CD14-positive monocyte (primary cell): Measurements from ENCODE around the gene TANC1. TPM values are rescaled to one million over a fixed set of nuclear protein-coding genes. Genes with fewer than 3 reads are reported as not detected.

ENCODE experiments used
- DNase-seq, 3 donors: peaks; one replicate each; pipeline ENCODE4 v3.0.0-alpha.2; 2011 to 2022
- H2AFZ ChIP-seq: 2 replicates; pipeline ENCODE4 v1.6.0; 2012; ENCODE audit warnings: mild to moderate bottlenecking, low read depth, low read length, inconsistent platforms; ENCODE audit not compliant: insufficient read depth, poor library complexity, severe bottlenecking
- H3K27ac ChIP-seq, 2 donors: 1 replicate in 1 of 2; 2 replicates in 1 of 2; pipeline ENCODE4 v1.5.1; 2012 to 2013; ENCODE audit warnings: low read length in 2 of 2, control low read depth in 1 of 2, inconsistent platforms in 1 of 2, low read depth in 1 of 2, mild to moderate bottlenecking in 1 of 2
- H3K27me3 ChIP-seq, 2 donors: one replicate each; pipeline versions ENCODE4 v1.6.0 to v1.6.1; 2011 to 2013; ENCODE audit warnings: low read length in 2 of 2; ENCODE audit not compliant: control insufficient read depth in 2 of 2, insufficient read depth in 2 of 2
- H3K36me3 ChIP-seq, 2 donors: replicated peaks in 1 of 2; 1 replicate in 1 of 2; 2 replicates in 1 of 2; pipeline versions ENCODE4 v1.5.1 to v1.6.1; 2012 to 2013; ENCODE audit warnings: low read length in 2 of 2, control low read depth in 1 of 2, inconsistent platforms in 1 of 2, mild to moderate bottlenecking in 1 of 2; ENCODE audit not compliant: insufficient read depth in 2 of 2, control insufficient read depth in 1 of 2
- H3K4me1 ChIP-seq, 2 donors: 1 replicate in 1 of 2; 2 replicates in 1 of 2; pipeline versions ENCODE4 v1.5.1 to v1.6.1; 2012 to 2013; ENCODE audit warnings: low read length in 2 of 2, control low read depth in 1 of 2, inconsistent platforms in 1 of 2, mild to moderate bottlenecking in 1 of 2, moderate library complexity in 1 of 2; ENCODE audit not compliant: insufficient read depth in 2 of 2, control insufficient read depth in 1 of 2
- H3K4me2 ChIP-seq: replicated peaks from 2 replicates; pipeline ENCODE3; 2012; ENCODE audit warnings: low read length, moderate library complexity, mild to moderate bottlenecking; ENCODE audit not compliant: poor library complexity, severe bottlenecking; ENCODE audit errors: extremely low read depth
- H3K4me3 ChIP-seq, 3 experiments: fragments of 200-600 bp in 1 of 3; sonication (generic) in 1 of 3; replicated peaks in 1 of 3; 1 replicate in 2 of 3; 2 replicates in 1 of 3; pipeline ENCODE4 v1.5.1; 2011 to 2013; ENCODE audit warnings: low read length in 3 of 3, mild to moderate bottlenecking in 3 of 3, control low read depth in 2 of 3, low read depth in 2 of 3, inconsistent platforms in 1 of 3, moderate library complexity in 1 of 3
- H3K79me2 ChIP-seq: 2 replicates; pipeline ENCODE4 v1.6.0; 2012; ENCODE audit warnings: mild to moderate bottlenecking, control low read depth, inconsistent platforms, low read length, moderate library complexity; ENCODE audit not compliant: insufficient read depth
- H3K9ac ChIP-seq: 2 replicates; pipeline ENCODE4 v1.6.0; 2017; ENCODE audit warnings: low read length, mild to moderate bottlenecking; ENCODE audit not compliant: insufficient read depth, poor library complexity, severe bottlenecking
- H3K9me3 ChIP-seq, 2 donors: replicated peaks in 1 of 2; 1 replicate in 1 of 2; 2 replicates in 1 of 2; pipeline versions ENCODE4 v1.5.1 to v1.6.1; 2012 to 2013; ENCODE audit warnings: low read length in 2 of 2, control low read depth in 1 of 2; ENCODE audit not compliant: control insufficient read depth in 1 of 2, insufficient read depth in 1 of 2
- H4K20me1 ChIP-seq: 2 replicates; pipeline ENCODE4 v1.6.0; 2012; ENCODE audit warnings: mild to moderate bottlenecking, low read length, control low read depth, moderate library complexity; ENCODE audit not compliant: insufficient read depth
- H3K27ac Mint-ChIP-seq, 7 donors: one replicate each; pipeline ENCODE4 v1.8.0; 2020; ENCODE audit warnings: mild to moderate bottlenecking in 7 of 7, mixed read lengths in 7 of 7, moderate library complexity in 6 of 7, inconsistent platforms in 2 of 7
- H3K27me3 Mint-ChIP-seq, 3 donors: one replicate each; pipeline ENCODE4 v1.8.0; 2021 to 2022; ENCODE audit warnings: low read depth in 3 of 3, mild to moderate bottlenecking in 3 of 3, mixed read lengths in 3 of 3, moderate library complexity in 3 of 3, inconsistent platforms in 1 of 3
- H3K36me3 Mint-ChIP-seq, 2 donors: one replicate each; pipeline ENCODE4 v1.8.0; 2020; ENCODE audit warnings: mixed read lengths in 2 of 2, inconsistent platforms in 1 of 2, mild to moderate bottlenecking in 1 of 2
- H3K4me1 Mint-ChIP-seq: one replicate; pipeline ENCODE4 v1.8.0; 2020; ENCODE audit warnings: mild to moderate bottlenecking, mixed read lengths
- H3K4me3 Mint-ChIP-seq, 2 donors: one replicate each; pipeline ENCODE4 v1.8.0; 2020; ENCODE audit warnings: mild to moderate bottlenecking in 2 of 2, mixed read lengths in 2 of 2, moderate library complexity in 1 of 2
- H3K9me3 Mint-ChIP-seq, 7 donors: one replicate each; pipeline ENCODE4 v1.8.0; 2020 to 2022; ENCODE audit warnings: mixed read lengths in 7 of 7, mild to moderate bottlenecking in 6 of 7, moderate library complexity in 6 of 7, inconsistent platforms in 2 of 7
- WGBS: methylation state at CpG from one replicate; pipeline ENCODE4 v1.1.5; 2013; ENCODE audit warnings: missing lambda C conversion rate; ENCODE audit not compliant: insufficient coverage; 5-methylcytosine and 5-hydroxymethylcytosine counted together
- intact Hi-C, 2 donors: fragments of 100-400 bp; cut with micrococcal nuclease; formaldehyde crosslinking; loops; one replicate each; pipeline versions ENCODE4 v1.15.0 to v1.15.1; 2023
- polyA plus RNA-seq, 3 donors: library from polyadenylated mRNA; depleted of rRNA in 1 of 3; unstranded in 2 of 3; stranded (reverse) in 1 of 3; fragments of 300-500 nt in 2 of 3; fragments of >200 nt in 1 of 3; fragmentation: Illumina TruSeq in 2 of 3; gene quantifications; 1 replicate in 2 of 3; 2 replicates in 1 of 3; pipeline ENCODE4 v1.2.3, GENCODE V29; 2012 to 2021
- TF ChIP-seq, protein P1 (sequence below): fragments of 200-600 bp; IDR thresholded peaks from one replicate; pipeline ENCODE4 v1.8.0; 2022; ENCODE audit warnings: antibody characterized with exemption, mild to moderate bottlenecking

The TANC1 gene
- polyA plus RNA-seq, 3 donors, result 0.04 TPM; not detected in 2

GRCh38 chr2:159075727-159076126, 107.3 kb downstream of the TANC1 start:
- H3K27me3 Mint-ChIP-seq, result no peaks in the 10 kb centered on the region
- DNase-seq, result no peak
- H3K4me3 Mint-ChIP-seq, result no peak overlapping the region
- Histone ChIP-seq H3K9ac (no peak overlapping the region), H3K4me1 (no peaks in the 10 kb centered on the region), H3K27ac (no peak overlapping the region), H3K27me3 (no peaks in the 10 kb centered on the region), H2AFZ (no peak overlapping the region), H3K9me3 (peaks cover 0 to 3% of the 10 kb centered on the region in 2 donors), H3K36me3 (no peaks in the 10 kb centered on the region), H3K4me2 (no peak overlapping the region), H4K20me1 (no peaks in the 10 kb centered on the region), H3K79me2 (no peaks in the 10 kb centered on the region), H3K4me3 (no peak overlapping the region)
- intact Hi-C loops, result no loop called here
- TF ChIP-seq, protein P1, sequence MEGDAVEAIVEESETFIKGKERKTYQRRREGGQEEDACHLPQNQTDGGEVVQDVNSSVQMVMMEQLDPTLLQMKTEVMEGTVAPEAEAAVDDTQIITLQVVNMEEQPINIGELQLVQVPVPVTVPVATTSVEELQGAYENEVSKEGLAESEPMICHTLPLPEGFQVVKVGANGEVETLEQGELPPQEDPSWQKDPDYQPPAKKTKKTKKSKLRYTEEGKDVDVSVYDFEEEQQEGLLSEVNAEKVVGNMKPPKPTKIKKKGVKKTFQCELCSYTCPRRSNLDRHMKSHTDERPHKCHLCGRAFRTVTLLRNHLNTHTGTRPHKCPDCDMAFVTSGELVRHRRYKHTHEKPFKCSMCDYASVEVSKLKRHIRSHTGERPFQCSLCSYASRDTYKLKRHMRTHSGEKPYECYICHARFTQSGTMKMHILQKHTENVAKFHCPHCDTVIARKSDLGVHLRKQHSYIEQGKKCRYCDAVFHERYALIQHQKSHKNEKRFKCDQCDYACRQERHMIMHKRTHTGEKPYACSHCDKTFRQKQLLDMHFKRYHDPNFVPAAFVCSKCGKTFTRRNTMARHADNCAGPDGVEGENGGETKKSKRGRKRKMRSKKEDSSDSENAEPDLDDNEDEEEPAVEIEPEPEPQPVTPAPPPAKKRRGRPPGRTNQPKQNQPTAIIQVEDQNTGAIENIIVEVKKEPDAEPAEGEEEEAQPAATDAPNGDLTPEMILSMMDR, result no peak
- H3K4me1 Mint-ChIP-seq, result no peaks in the 10 kb centered on the region
- no CpG with 5 or more reads among the region's 1 CpG for WGBS
- no peaks in the 10 kb centered on the region for H3K36me3 Mint-ChIP-seq
- peaks cover 0 to 9% (median 3%) of the 10 kb centered on the region in 7 donors for H3K9me3 Mint-ChIP-seq
- no peak overlapping the region for H3K27ac Mint-ChIP-seq

GRCh38 chr2:159076241-159076640, 107.8 kb downstream of the TANC1 start:
- peaks cover 0 to 3% of the 10 kb centered on the region in 2 donors for H3K9me3 ChIP-seq
- peaks cover 0 to 9% (median 3%) of the 10 kb centered on the region in 7 donors for H3K9me3 Mint-ChIP-seq
- DNase-seq, result no peak
- no peak overlapping the region for H3K9ac ChIP-seq
- H3K27ac Mint-ChIP-seq, result no peak overlapping the region
- no peaks in the 10 kb centered on the region for H3K36me3 ChIP-seq
- no peaks in the 10 kb centered on the region for H4K20me1 ChIP-seq
- no peaks in the 10 kb centered on the region for H3K27me3 ChIP-seq
- no peaks in the 10 kb centered on the region for H3K4me1 ChIP-seq
- H3K4me2 ChIP-seq, result no peak overlapping the region
- WGBS, result no CpG with 5 or more reads among the region's 2 CpGs
- no peak overlapping the region for H3K27ac ChIP-seq
- H2AFZ ChIP-seq, result no peak overlapping the region
- no peaks in the 10 kb centered on the region for H3K36me3 Mint-ChIP-seq
- H3K4me3 ChIP-seq, result no peak overlapping the region
- H3K4me3 Mint-ChIP-seq, result no peak overlapping the region
- H3K4me1 Mint-ChIP-seq, result no peaks in the 10 kb centered on the region
- H3K27me3 Mint-ChIP-seq, result no peaks in the 10 kb centered on the region
- TF ChIP-seq, protein P1, result no peak
- H3K79me2 ChIP-seq, result no peaks in the 10 kb centered on the region
- intact Hi-C loops, result no loop called here
